ENCODE data around the gene GDI2.

The GDI2 gene

GRCh38 chr10:5743736-5744135 is 69.5 kb downstream of the GDI2 start:
- TF ChIP-seq CTCF (IDR thresholded peaks at IDR 0.05; ENCODE audit: control extremely low read depth, extremely low read depth, low read depth, missing control alignments), result no peak
- DNase-seq (ENCODE audit: extremely low spot score), result no peak
- POLR2A ChIA-PET, result no interaction called here
- CTCF ChIA-PET, result no interaction called here

DNA sequence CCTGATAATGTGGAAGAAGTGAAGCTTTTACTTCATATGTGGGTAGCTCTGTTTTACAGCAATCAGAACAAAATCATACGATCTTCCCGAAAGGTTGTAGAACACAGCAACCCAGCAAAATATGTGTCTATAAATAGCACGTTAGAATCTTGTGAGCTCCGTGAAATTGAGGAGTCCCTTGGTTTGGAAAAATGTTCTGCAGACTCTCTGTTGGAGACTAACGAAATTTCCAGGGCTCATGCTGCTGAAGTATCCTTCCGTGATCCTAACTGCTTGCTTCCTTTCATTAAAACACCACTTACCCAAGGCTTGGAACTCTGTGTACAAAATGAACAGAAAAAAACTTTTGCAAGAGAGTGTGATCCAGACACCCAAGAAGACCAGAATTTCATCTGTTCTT is 71.1 kb downstream of the GDI2 start:
- CTCF ChIA-PET, result interaction anchor here (1.1 to 1.2 kb wide), 2 partner anchors 15 to 25 kb away, joined by 3 read pairs; no protein-coding TSS in a partner anchor
- TF ChIP-seq CTCF (IDR thresholded peaks at IDR 0.05; ENCODE audit: control extremely low read depth, extremely low read depth, low read depth, missing control alignments), result no peak
- no peak for DNase-seq (ENCODE audit: extremely low spot score)
- POLR2A ChIA-PET, result no interaction called here

DNA sequence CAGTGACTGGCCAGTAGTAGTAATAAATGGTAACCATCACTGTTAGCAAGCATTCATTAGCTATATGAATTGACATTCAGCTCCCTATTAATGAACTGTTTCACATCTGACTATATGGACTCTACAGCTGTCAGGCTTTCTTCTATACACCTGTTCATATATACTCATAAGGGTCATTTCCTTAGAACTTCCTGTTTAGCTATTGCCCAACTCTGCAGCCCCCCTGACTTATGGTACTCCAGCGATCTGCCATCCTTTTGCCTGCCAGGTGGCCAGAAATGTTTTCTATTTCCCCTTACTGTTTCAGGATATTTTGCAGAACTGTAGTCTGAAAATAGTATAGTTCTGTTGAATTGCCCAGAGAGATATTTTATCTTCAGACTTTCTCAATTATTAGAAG is 72.0 kb downstream of the GDI2 start:
- ChIA-PET POLR2A (no interaction called here), CTCF (interaction anchor here (1.1 to 1.7 kb wide), 4 partner anchors 9 to 24 kb away, joined by 3 to 5 read pairs (median 4); no protein-coding TSS in a partner anchor)
- TF ChIP-seq CTCF (IDR thresholded peaks at IDR 0.05; ENCODE audit: control extremely low read depth, extremely low read depth, low read depth, missing control alignments), result no peak
- DNase-seq (ENCODE audit: extremely low spot score), result no peak

- DNase-seq (ENCODE audit: extremely low spot score), result no peak
- no peak for TF ChIP-seq CTCF (IDR thresholded peaks at IDR 0.05; ENCODE audit: control extremely low read depth, extremely low read depth, low read depth, missing control alignments)
- POLR2A ChIA-PET, result no interaction called here
- CTCF ChIA-PET, result interaction anchor here (1.9 kb wide), 1 partner anchor 8 kb away, joined by 4 read pairs; no protein-coding TSS in a partner anchor
Observed at GRCh38 chr10:5738427-5738826, 74.8 kb downstream of the GDI2 start.

DNA sequence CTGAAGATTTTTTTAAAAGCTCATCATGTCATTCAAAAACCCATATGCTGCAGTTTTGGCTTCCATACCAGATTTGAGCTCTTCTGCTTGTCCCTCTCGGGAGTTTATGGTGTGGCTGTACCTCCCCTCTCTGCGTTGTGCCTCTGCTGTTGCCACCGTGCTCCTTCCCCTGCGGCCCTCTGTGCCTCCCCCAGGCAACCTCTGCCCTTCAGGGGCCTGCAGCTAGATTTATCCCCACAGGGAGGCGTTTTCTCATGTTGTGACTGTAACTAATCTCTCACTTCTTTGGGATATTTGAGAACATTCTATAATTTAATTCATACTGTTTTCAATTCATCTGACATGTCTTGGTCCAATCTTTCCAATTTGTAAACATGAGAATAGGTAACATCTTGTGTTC is 75.9 kb downstream of the GDI2 start:
- no peak for TF ChIP-seq CTCF (IDR thresholded peaks at IDR 0.05; ENCODE audit: control extremely low read depth, extremely low read depth, low read depth, missing control alignments)
- CTCF ChIA-PET, result no interaction called here
- POLR2A ChIA-PET, result no interaction called here
- no peak for DNase-seq (ENCODE audit: extremely low spot score)

DNA sequence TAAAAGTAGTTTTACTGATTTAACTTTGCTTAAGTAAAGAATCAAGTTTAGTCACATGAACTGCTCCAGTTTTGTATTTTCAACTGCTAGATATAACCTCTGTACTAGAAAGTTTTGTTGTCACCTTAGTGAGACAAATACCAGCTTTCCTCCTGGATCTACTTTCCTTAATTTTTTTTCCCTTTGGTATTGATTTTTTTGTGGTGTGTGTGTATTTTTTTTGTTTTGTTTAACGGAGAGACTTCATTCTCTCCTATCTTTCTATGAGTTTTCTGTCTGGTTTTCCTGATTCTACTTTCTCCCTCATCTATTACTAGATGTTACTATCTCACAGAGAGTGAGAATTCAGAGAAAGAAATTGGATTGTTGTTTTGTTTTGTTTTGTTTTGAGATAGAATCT is 76.6 kb downstream of the GDI2 start:
- DNase-seq (ENCODE audit: extremely low spot score), result no peak
- ChIA-PET POLR2A (no interaction called here), CTCF (interaction anchor here (1.2 to 2.1 kb wide), 2 partner anchors 15 to 25 kb away, joined by 3 to 4 read pairs; no protein-coding TSS in a partner anchor)
- no peak for TF ChIP-seq CTCF (IDR thresholded peaks at IDR 0.05; ENCODE audit: control extremely low read depth, extremely low read depth, low read depth, missing control alignments)

DNA sequence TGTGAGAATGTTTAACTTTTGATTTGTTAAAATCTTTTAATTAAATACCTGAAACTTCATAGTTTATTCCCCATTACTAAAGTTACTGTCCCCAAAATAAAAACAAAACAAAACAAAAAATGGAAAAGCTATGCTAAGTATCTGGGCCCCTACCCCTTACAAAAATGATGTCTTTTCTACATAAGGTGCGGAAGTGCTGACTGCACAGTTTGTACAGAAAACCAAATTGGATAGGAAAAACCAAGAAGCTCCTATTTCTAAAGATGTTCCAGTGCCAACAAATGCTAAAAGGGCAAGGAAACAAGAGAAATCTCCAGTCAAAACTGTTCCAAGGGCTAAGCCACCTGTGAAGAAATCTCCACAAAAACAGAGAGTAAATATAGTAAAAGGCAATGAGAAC is 78.1 kb downstream of the GDI2 start:
- ChIA-PET POLR2A (no interaction called here), CTCF (interaction anchor here (1.1 to 2.1 kb wide), 3 partner anchors 18 to 24 kb away, joined by 3 to 4 read pairs (median 4); no protein-coding TSS in a partner anchor)
- no peak for DNase-seq (ENCODE audit: extremely low spot score)
- TF ChIP-seq CTCF (IDR thresholded peaks at IDR 0.05; ENCODE audit: control extremely low read depth, extremely low read depth, low read depth, missing control alignments), result no peak
